Activated naive CD8-positive, alpha-beta T cell treated with anti-CD3 and anti-CD28 coated beads for 36 hours (primary cell): Measurements from ENCODE around the gene APOA5. TPM values are rescaled to one million over a fixed set of nuclear protein-coding genes. Genes with fewer than 3 reads are reported as not detected.
"Not testable (repeated sequence)": the region's sequence is repeated elsewhere in the genome, so short reads cannot be mapped to it uniquely, and the experiment has no call there.

ENCODE experiments used
- DNase-seq: peaks from one replicate; pipeline ENCODE4 v3.0.0; 2021
- H3K27ac Mint-ChIP-seq: one replicate; pipeline ENCODE4 v1.8.0; 2022; ENCODE audit warnings: mild to moderate bottlenecking, moderate library complexity, mixed read lengths
- H3K27me3 Mint-ChIP-seq: one replicate; pipeline ENCODE4 v1.8.0; 2022; ENCODE audit warnings: mild to moderate bottlenecking, mixed read lengths
- H3K36me3 Mint-ChIP-seq: one replicate; pipeline ENCODE4 v1.8.0; 2021; ENCODE audit warnings: mild to moderate bottlenecking, mixed read lengths
- H3K4me1 Mint-ChIP-seq: one replicate; pipeline ENCODE4 v1.8.0; 2021; ENCODE audit warnings: mixed read lengths
- H3K4me3 Mint-ChIP-seq: one replicate; pipeline ENCODE4 v1.8.0; 2022; ENCODE audit warnings: mild to moderate bottlenecking, moderate library complexity, mixed read lengths
- H3K9me3 Mint-ChIP-seq: one replicate; pipeline ENCODE4 v1.8.0; 2022; ENCODE audit warnings: mixed read lengths
- total RNA-seq, 2 experiments: library from RNA; stranded (reverse); gene quantifications; one replicate each; pipeline ENCODE4 v1.2.3, GENCODE V29; 2021

Gene APOA5
- total RNA-seq, 2 experiments from 2014 or later: not detected

DNA sequence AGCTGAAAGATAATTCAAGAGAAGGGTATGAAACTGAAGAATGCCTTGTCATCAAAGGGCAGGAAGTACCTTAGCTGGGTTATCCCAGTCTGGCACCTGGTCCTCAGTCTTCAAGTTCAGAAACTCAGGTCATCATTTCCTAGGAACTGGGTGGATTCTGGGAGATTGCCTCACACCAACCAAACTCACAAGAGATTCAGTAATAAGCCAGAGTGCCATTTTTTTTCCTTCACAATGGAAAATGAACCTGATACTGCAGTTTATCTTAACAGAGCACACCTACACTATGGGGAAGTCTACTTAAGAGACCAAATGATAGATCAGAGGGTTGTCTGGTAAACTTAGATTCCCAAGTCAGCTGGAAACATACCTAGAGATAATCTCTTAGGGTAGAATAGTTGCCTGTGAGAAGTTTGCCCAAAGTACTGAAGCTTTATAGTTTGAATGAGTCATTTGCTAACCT, 15.1 kb downstream of the APOA5 start:
- no peak for DNase-seq
- Mint-ChIP-seq H3K27ac (peak overlapping the region; percentile 69), H3K27me3 (no peaks in the 10 kb centered on the region), H3K4me3 (no peak overlapping the region), H3K9me3 (no peaks in the 10 kb centered on the region), H3K36me3 (peaks cover 47% of the 10 kb centered on the region), H3K4me1 (peaks cover 55% of the 10 kb centered on the region)

DNA sequence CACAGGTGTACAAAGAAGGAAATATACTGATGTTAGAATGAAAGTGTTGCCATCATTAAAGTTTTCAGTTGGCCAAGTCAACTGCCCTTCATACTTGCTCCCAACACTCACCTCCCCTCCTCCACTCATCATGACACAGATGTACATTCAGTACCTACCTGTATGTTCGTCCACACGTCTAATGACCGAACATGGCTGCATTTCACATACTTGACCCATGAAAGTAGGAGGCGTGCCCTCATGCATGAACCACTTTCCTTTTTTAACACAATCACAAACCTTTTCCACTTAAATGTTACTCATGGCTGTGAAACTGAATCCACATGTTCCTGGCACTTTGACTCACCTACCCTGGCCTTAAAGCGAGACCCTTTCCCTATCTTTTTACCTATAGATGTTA, 15.7 kb downstream of the APOA5 start:
- DNase-seq: no peak
- Mint-ChIP-seq H3K27ac (peak overlapping the region; percentile 69), H3K4me1 (peaks cover 54% of the 10 kb centered on the region)

DNA sequence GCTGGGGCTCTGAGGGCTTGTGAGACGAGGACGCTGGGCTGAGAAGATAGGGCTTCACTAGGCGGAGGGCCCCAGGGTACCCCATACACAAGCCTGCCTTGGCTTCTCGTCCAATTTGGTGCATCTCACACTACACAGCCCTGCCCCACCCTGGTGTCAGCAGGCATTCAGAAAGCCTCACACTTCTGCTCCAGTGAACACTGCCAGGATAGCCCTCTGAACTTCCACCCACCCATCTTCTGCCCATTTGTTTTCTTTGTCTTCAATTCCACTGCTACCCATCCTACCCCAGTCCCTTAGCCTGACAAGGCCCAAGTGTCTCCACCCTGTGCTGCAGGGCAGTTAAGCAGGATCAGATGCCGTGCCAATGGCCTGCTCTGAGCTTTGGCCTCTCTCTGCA, 17.0 kb downstream of the APOA5 start:
- Mint-ChIP-seq H3K9me3 (no peaks in the 10 kb centered on the region), H3K36me3 (peaks cover 49% of the 10 kb centered on the region), H3K27me3 (no peaks in the 10 kb centered on the region), H3K4me3 (no peak overlapping the region), H3K27ac (no peak overlapping the region), H3K4me1 (peaks cover 51% of the 10 kb centered on the region)
- no peak for DNase-seq

More for the DNA sequence above, 15.7 kb downstream of the APOA5 start:
- H3K4me3 Mint-ChIP-seq: no peak overlapping the region
- peaks cover 44% of the 10 kb centered on the region for H3K36me3 Mint-ChIP-seq
- H3K27me3 Mint-ChIP-seq: no peaks in the 10 kb centered on the region
- H3K9me3 Mint-ChIP-seq: no peaks in the 10 kb centered on the region

DNA sequence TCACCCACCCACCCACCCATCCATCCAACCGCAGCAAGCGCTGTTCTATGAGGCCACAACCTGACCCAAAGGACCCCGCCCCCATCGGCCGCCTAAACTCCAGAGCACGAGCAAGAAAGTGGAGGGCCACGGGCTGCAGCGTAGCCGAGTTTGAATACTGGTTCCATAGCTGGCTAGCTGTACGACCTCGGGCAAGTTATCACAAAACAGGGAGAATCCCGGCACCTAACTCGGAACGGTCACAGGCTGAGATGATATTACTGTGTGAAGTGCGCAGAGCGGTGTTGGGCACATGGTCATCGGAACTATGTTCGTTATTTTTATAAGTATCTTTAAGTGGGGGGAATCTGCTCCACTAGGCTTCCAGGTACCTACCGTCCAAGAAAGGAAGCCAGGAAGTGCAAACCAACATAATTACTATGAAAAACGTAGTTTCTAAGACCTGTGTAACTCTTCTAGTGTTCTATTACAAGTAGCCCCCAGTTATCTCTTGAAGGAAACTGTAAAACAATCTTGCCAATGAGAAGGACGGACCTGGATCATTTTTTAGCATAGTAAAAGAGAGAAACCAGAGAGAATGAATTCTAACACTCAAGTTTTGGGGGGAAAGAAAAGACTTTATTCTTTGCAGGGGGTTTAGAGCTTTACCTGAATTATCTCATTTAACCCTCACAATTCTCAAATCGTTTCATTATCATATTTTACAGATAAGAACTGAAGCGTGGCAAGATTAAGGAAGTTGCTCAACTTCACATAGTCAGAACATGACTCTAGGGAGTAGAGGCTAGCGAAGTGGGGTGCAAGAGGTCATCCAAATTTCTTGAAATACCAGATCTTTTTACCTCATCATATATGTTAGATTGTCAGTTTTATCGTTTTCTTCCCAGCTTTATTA, 18.2 kb downstream of the APOA5 start:
- peaks cover 40% of the 10 kb centered on the region for H3K4me1 Mint-ChIP-seq
- peak overlapping the region; percentile 96 for H3K27ac Mint-ChIP-seq
- no peaks in the 10 kb centered on the region for H3K9me3 Mint-ChIP-seq
- H3K27me3 Mint-ChIP-seq: no peaks in the 10 kb centered on the region
- H3K36me3 Mint-ChIP-seq: peaks cover 44% of the 10 kb centered on the region
- no peak for DNase-seq
- peak overlapping the region; percentile 98 for H3K4me3 Mint-ChIP-seq

DNA sequence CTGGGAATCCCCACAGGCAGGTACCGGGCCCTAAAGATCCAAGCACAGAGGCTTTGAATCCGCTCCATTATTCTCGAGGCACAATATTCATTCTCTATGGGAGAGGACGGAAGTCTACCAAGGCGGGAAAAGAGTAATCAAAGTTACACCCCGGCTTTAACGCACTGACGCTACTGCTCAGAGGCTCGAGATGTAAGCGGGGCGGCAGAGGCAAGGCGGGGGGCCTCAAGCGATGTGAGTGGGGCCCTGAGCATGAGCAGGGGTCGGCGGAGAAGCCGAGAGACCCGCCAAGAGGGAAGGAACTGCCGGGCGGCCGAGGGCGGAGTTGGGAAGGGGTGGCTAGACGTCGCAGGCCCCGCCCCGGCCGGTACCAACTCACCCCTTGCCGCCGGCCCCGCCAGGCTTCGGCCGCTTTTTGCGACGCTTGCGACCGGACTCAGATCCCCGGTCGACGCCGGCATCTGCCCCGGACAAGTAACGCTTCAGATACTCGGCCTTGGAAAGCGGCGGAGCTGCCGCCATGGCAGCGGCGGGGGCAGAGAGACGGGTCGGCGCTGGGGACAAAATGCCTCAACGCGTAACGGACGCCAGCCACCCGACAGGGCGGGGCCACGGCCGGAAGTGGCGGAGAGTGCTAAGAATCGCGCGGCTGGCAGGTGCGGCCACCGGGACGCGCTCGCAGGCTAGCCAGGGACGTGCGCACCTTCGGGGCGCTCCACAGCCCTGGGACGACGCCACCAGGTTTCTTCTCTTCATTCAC, 19.1 kb downstream of the APOA5 start, which contains the start of gene BUD13:
Gene BUD13, minus strand, starts transcription at position 545 of the 760 bp plus-strand sequence. Its CDS starts 23 bp downstream, at position 522.
- Mint-ChIP-seq H3K9me3 (no peaks in the 10 kb centered on the region), H3K4me1 (peaks cover 35% of the 10 kb centered on the region), H3K36me3 (peaks cover 36% of the 10 kb centered on the region), H3K4me3 (peak within 1 kb of the TSS; percentile 98), H3K27ac (peak within 1 kb of the TSS; percentile 96), H3K27me3 (no peaks in the 10 kb centered on the region)
- peak; percentile 96 for DNase-seq

DNA sequence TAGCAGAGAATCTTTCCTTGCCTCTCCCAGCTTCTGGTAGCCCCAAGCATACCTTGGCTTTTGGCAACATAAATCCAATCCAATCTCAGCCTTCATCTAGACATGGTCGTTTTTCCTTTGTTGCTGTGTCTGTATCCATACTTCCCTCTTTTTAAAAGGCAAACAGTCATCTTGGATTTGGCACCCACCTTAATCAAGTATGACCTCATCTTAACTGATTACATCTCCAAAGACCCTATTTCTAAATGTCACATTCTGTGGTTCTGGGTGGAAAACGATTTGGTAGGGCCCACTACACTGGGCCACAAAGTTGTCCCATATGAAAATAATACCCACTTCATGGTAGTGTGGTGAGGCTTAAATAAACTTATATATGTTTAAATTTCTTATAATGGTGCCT, 19.7 kb downstream of the APOA5 start:
- no peak for DNase-seq
- Mint-ChIP-seq H3K4me1 (peaks cover 33% of the 10 kb centered on the region), H3K27ac (peak overlapping the region; percentile 96), H3K4me3 (peak overlapping the region; percentile 98), H3K27me3 (no peaks in the 10 kb centered on the region), H3K36me3 (peaks cover 33% of the 10 kb centered on the region), H3K9me3 (no peaks in the 10 kb centered on the region)

DNA sequence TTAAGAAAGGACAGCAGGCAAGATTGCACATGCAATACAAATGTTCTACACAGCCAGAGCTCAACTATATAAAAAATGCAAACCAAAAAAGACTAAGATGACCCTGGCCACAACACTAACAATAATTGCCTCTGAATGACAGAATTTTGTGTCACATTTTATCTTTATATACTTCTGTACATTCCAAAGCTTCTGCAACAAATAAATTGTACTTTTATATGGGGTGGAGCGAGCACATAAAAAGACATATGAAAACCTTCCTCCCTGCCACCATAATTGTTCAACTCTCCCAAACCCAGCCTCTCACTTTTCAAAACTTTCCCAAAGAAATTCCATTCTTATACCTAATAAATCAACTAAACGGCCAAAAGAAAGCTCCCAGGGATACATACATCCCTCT, 29.5 kb downstream of the APOA5 start:
- peaks cover 19% of the 10 kb centered on the region for H3K36me3 Mint-ChIP-seq
- no peaks in the 10 kb centered on the region for H3K27me3 Mint-ChIP-seq
- DNase-seq: no peak
- H3K4me1 Mint-ChIP-seq: peaks cover 8% of the 10 kb centered on the region
- H3K9me3 Mint-ChIP-seq: no peaks in the 10 kb centered on the region
- H3K4me3 Mint-ChIP-seq: no peak overlapping the region
- no peak overlapping the region for H3K27ac Mint-ChIP-seq

DNA sequence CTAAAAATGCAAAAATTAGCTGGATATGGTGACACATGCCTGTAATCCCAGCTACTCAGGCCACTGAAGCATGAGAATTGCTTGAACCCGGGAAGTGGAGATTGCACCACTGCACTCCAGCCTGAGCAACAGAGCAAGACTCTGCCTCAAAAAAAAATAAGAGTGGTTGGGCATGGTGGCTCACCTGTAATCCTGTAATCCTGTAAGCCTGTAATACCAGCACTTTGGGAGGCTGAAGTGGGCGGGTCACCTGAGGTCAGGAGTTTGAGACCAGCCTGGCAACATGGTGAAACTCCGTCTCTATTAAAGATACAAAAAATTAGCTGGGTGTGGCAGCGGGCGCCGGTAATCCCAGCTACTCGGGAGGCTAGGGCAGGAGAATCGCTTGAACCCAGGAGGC, 35.6 kb downstream of the APOA5 start:
- not testable (repeated sequence) for H3K4me3 Mint-ChIP-seq, H3K27ac Mint-ChIP-seq, H3K9me3 Mint-ChIP-seq, H3K27me3 Mint-ChIP-seq, DNase-seq, H3K4me1 Mint-ChIP-seq
- peaks cover 18% of the 10 kb centered on the region for H3K36me3 Mint-ChIP-seq

DNA sequence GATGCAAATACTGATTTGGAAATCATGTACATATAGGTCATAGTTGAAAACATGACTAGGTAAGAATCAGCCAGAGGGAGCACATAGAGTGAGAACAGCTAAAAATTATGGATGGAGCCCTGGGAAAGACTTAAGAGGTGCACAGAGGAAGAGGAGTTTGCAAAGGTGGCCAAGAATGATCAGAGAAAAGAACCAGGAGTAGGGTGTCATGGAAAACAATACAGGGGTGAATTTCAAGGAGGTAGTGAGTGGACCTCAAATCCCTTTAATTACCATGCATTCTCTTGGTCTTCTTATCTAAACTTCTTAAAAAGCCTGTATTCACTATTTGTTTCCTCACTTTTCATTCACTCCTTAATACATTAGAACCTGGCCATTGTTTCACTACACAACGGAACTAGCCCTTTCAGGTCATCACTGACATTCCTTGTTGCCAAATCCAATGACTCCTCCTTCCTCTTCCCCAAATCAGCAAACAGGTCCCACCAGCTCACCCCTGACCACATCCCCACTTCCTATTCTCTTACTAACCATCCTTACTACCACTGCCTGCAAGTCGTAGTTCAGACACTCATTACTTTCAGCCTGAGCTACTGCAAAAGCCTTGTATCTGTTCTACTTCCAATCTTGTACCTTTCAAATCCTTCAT, 41.5 kb downstream of the APOA5 start:
- Mint-ChIP-seq H3K36me3 (peaks cover 14% of the 10 kb centered on the region), H3K4me3 (no peak overlapping the region), H3K27me3 (no peaks in the 10 kb centered on the region), H3K27ac (no peak overlapping the region), H3K9me3 (no peaks in the 10 kb centered on the region), H3K4me1 (no peaks in the 10 kb centered on the region)
- DNase-seq: no peak

DNA sequence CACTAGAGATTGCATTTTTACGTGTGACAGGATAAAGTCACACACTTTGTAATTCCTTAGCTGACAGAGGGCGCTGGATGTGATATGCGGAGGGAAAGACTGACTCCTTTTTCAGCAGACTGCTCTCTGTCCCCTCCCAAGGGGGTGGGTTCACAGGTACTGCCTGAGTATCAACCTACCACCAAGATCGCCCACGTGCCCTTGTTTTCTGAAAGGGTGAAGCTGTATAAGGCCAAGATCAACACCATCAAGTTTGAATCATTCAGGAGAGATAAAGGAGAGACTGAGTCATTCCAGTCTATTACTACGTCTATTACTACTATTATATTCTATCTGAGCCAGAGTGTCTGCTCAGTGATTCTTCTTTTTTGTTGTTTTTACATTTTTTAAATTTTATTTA, 49.6 kb downstream of the APOA5 start:
- Mint-ChIP-seq H3K4me3 (no peak overlapping the region), H3K27me3 (no peaks in the 10 kb centered on the region), H3K36me3 (peaks cover 5% of the 10 kb centered on the region), H3K27ac (no peak overlapping the region), H3K9me3 (no peaks in the 10 kb centered on the region), H3K4me1 (peaks cover 4% of the 10 kb centered on the region)
- DNase-seq: no peak

DNA sequence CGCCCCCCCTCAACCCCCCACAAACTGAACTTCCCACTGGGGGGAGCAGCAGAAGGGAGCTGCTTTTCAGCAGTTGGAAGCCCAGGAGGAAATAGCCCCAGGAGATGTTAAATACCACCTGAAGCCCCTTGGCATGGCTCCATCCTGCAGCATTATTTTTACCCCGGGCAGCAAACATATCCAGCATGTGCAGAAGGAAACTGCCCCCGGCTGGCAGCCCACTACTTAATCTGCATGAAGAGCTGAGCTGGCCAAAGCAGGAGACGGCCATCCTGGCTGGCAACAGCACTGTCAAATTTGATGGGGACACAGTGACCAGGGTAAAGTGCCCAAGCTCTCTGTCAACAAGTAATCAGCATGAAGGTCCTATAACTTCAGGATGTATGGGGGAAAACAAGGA, 50.9 kb downstream of the APOA5 start:
- Mint-ChIP-seq H3K27ac (no peak overlapping the region), H3K36me3 (peaks cover 3% of the 10 kb centered on the region), H3K27me3 (no peaks in the 10 kb centered on the region), H3K4me3 (no peak overlapping the region), H3K9me3 (no peaks in the 10 kb centered on the region), H3K4me1 (peaks cover 4% of the 10 kb centered on the region)
- no peak for DNase-seq

Other genes with a start within 250 kb of the APOA5 start
- 10 to 100 TPM; 33.4 to 37.0 TPM for gene BUD13, start 18.9 kb downstream of the APOA5 start, total RNA-seq
- gene ZPR1, start 3.9 kb downstream of the APOA5 start, total RNA-seq: 100 to 1,000 TPM; 100 to 101 TPM
- gene APOA4, start 31.4 kb upstream of the APOA5 start, total RNA-seq: not detected
- not detected for gene APOC3, start 38.0 kb upstream of the APOA5 start, total RNA-seq
- gene APOA1, start 45.7 kb upstream of the APOA5 start, total RNA-seq: under 1 TPM in 1 of 2 experiments, not detected in 1; 0.33 TPM